Measurements from ENCODE around the gene SHLD1. TPM values are rescaled to one million over a fixed set of nuclear protein-coding genes. Genes with fewer than 3 reads are reported as not detected.

SHLD1 gene
- total RNA-seq, 1 donor from 2014 or later = 3.5 TPM

- Histone ChIP-seq H3K9me3 (ENCODE audit: insufficient read depth, low read depth, low read length) (no peaks in the 10 kb centered on the region), H3K4me2 (ENCODE audit: low read length) (no peak overlapping the region), H3K27ac (ENCODE audit: low read depth, low read length) (no peak overlapping the region), H4K20me1 (ENCODE audit: insufficient read depth, low read length) (no peaks in the 10 kb centered on the region), H3K36me3 (ENCODE audit: insufficient read depth, low read length) (no peaks in the 10 kb centered on the region), H3K9ac (ENCODE audit: low read length) (no peak overlapping the region), H3K4me3 (ENCODE audit: insufficient read depth, low read depth, low read length) (no peak overlapping the region), H3K4me1 (ENCODE audit: insufficient read depth, low read length) (no peaks in the 10 kb centered on the region), H3K27me3 (ENCODE audit: insufficient read depth, low read length) (no peaks in the 10 kb centered on the region), H3K79me2 (ENCODE audit: insufficient read depth, low read length) (no peaks in the 10 kb centered on the region), H2AFZ (ENCODE audit: low read depth, low read length) (no peak overlapping the region)
- Mint-ChIP-seq H3K4me3 (ENCODE audit: unreplicated experiment) (no peak overlapping the region), H3K36me3 (ENCODE audit: low read depth, unreplicated experiment) (peaks cover 4% of the 10 kb centered on the region), H3K4me1 (ENCODE audit: low read depth, unreplicated experiment) (no peaks in the 10 kb centered on the region), H3K27ac (ENCODE audit: unreplicated experiment) (no peak overlapping the region), H3K27me3 (ENCODE audit: low read depth, unreplicated experiment) (peaks cover 12% of the 10 kb centered on the region), H3K9me3 (ENCODE audit: unreplicated experiment) (no peaks in the 10 kb centered on the region)
- no peak for DNase-seq (ENCODE audit: low read depth)
- TF ChIP-seq EZH2 (IDR thresholded peaks at IDR 0.05; ENCODE audit: insufficient read depth, low read length) (no peak), CTCF (IDR thresholded peaks at IDR 0.05; ENCODE audit: insufficient read depth, low read depth, low read length) (no peak)
- no peak for FAIRE-seq
Observed at GRCh38 chr20:5705827-5706226, 44.4 kb upstream of the SHLD1 start.

GRCh38 chr20:5706797-5707196 lies 43.4 kb upstream of the SHLD1 start:
- H3K79me2 ChIP-seq (ENCODE audit: insufficient read depth, low read length) = no peaks in the 10 kb centered on the region
- FAIRE-seq = no peak
- no peak overlapping the region for H3K4me2 ChIP-seq (ENCODE audit: low read length)
- no peaks in the 10 kb centered on the region for H3K9me3 Mint-ChIP-seq (ENCODE audit: unreplicated experiment)
- no peaks in the 10 kb centered on the region for H3K27me3 ChIP-seq (ENCODE audit: insufficient read depth, low read length)
- H2AFZ ChIP-seq (ENCODE audit: low read depth, low read length) = no peak overlapping the region
- TF ChIP-seq CTCF (IDR thresholded peaks at IDR 0.05; ENCODE audit: insufficient read depth, low read depth, low read length) (no peak), EZH2 (IDR thresholded peaks at IDR 0.05; ENCODE audit: insufficient read depth, low read length) (no peak)
- H3K27ac ChIP-seq (ENCODE audit: low read depth, low read length) = no peak overlapping the region
- H3K4me1 Mint-ChIP-seq (ENCODE audit: low read depth, unreplicated experiment) = no peaks in the 10 kb centered on the region
- no peaks in the 10 kb centered on the region for H3K36me3 ChIP-seq (ENCODE audit: insufficient read depth, low read length)
- no peak for DNase-seq (ENCODE audit: low read depth)
- no peaks in the 10 kb centered on the region for H4K20me1 ChIP-seq (ENCODE audit: insufficient read depth, low read length)
- H3K9me3 ChIP-seq (ENCODE audit: insufficient read depth, low read depth, low read length) = no peaks in the 10 kb centered on the region
- H3K36me3 Mint-ChIP-seq (ENCODE audit: low read depth, unreplicated experiment) = peaks cover 4% of the 10 kb centered on the region
- H3K4me1 ChIP-seq (ENCODE audit: insufficient read depth, low read length) = no peaks in the 10 kb centered on the region
- H3K27me3 Mint-ChIP-seq (ENCODE audit: low read depth, unreplicated experiment) = peaks cover 12% of the 10 kb centered on the region
- H3K9ac ChIP-seq (ENCODE audit: low read length) = no peak overlapping the region
- no peak overlapping the region for H3K27ac Mint-ChIP-seq (ENCODE audit: unreplicated experiment)
- H3K4me3 Mint-ChIP-seq (ENCODE audit: unreplicated experiment) = no peak overlapping the region
- H3K4me3 ChIP-seq (ENCODE audit: insufficient read depth, low read depth, low read length) = no peak overlapping the region

- no peaks in the 10 kb centered on the region for H3K9me3 Mint-ChIP-seq (ENCODE audit: unreplicated experiment)
- H3K9me3 ChIP-seq (ENCODE audit: insufficient read depth, low read depth, low read length) = no peaks in the 10 kb centered on the region
- no peak for TF ChIP-seq EZH2 (IDR thresholded peaks at IDR 0.05; ENCODE audit: insufficient read depth, low read length)
- no peak for TF ChIP-seq CTCF (IDR thresholded peaks at IDR 0.05; ENCODE audit: insufficient read depth, low read depth, low read length)
- no peak overlapping the region for H3K4me2 ChIP-seq (ENCODE audit: low read length)
- no peaks in the 10 kb centered on the region for H3K4me1 Mint-ChIP-seq (ENCODE audit: low read depth, unreplicated experiment)
- no peak overlapping the region for H3K27ac Mint-ChIP-seq (ENCODE audit: unreplicated experiment)
- H3K79me2 ChIP-seq (ENCODE audit: insufficient read depth, low read length) = no peaks in the 10 kb centered on the region
- H3K9ac ChIP-seq (ENCODE audit: low read length) = no peak overlapping the region
- no peak overlapping the region for H3K4me3 Mint-ChIP-seq (ENCODE audit: unreplicated experiment)
- H3K4me3 ChIP-seq (ENCODE audit: insufficient read depth, low read depth, low read length) = no peak overlapping the region
- H3K27me3 ChIP-seq (ENCODE audit: insufficient read depth, low read length) = no peaks in the 10 kb centered on the region
- no peaks in the 10 kb centered on the region for H4K20me1 ChIP-seq (ENCODE audit: insufficient read depth, low read length)
- H3K36me3 Mint-ChIP-seq (ENCODE audit: low read depth, unreplicated experiment) = no peaks in the 10 kb centered on the region
- no peaks in the 10 kb centered on the region for H3K4me1 ChIP-seq (ENCODE audit: insufficient read depth, low read length)
- H2AFZ ChIP-seq (ENCODE audit: low read depth, low read length) = no peak overlapping the region
- no peak for FAIRE-seq
- peaks cover 9% of the 10 kb centered on the region for H3K27me3 Mint-ChIP-seq (ENCODE audit: low read depth, unreplicated experiment)
- H3K27ac ChIP-seq (ENCODE audit: low read depth, low read length) = no peak overlapping the region
- DNase-seq (ENCODE audit: low read depth) = no peak
- H3K36me3 ChIP-seq (ENCODE audit: insufficient read depth, low read length) = no peaks in the 10 kb centered on the region
Observed at GRCh38 chr20:5710551-5710950, 39.6 kb upstream of the SHLD1 start.
